OCI-LY7 (cell line): ENCODE data around the gene NRXN2. TPM values are rescaled to one million over a fixed set of nuclear protein-coding genes. Genes with fewer than 3 reads are reported as not detected.

Experiments
- BruUV-seq: library from RNA; stranded (reverse); fragments of 400-500 nt; replicated peaks from 2 replicates; lab custom pipeline; 2021; lab: Mats Ljungman, UMichigan
- CTCF ChIA-PET: fragments of 300-600 bp; sonication (Branson Sonifier 250); formaldehyde crosslinking; loops from one replicate; lab custom pipeline; 2022; ENCODE audit warnings: antibody characterized with exemption; ENCODE audit not compliant: unreplicated experiment; lab: Charles Lee
- POLR2A ChIA-PET: fragments of 300-600 bp; sonication (Branson Sonifier 250); formaldehyde crosslinking; loops from one replicate; lab custom pipeline; 2022; ENCODE audit warnings: antibody characterized with exemption; lab: Charles Lee
- DNase-seq: peaks from one replicate; pipeline ENCODE4 v3.0.0-alpha.2; 2015; ENCODE audit warnings: low spot score
- H2AFZ ChIP-seq: fragments of 200-600 bp; sonication (generic), shearing (Covaris generic); 2 replicates; pipeline ENCODE4 v1.6.1; 2014; ENCODE audit warnings: mild to moderate bottlenecking, antibody characterized with exemption, low read length, moderate library complexity
- H3K27ac ChIP-seq: fragments of 200-600 bp; sonication (generic); 2 replicates; pipeline ENCODE4 v1.5.1; 2014; ENCODE audit warnings: mixed run types, low read depth, mild to moderate bottlenecking, moderate library complexity, low read length, inconsistent platforms; ENCODE audit not compliant: poor library complexity, severe bottlenecking
- H3K36me3 ChIP-seq: fragments of 200-600 bp; sonication (generic); 2 replicates; pipeline ENCODE4 v1.6.1; 2014; ENCODE audit warnings: mild to moderate bottlenecking, antibody characterized with exemption, low read length, moderate library complexity, mixed read lengths; ENCODE audit not compliant: insufficient read depth
- H3K4me1 ChIP-seq: fragments of 200-600 bp; sonication (generic); 2 replicates; pipeline ENCODE4 v1.5.1; 2014; ENCODE audit warnings: mild to moderate bottlenecking, low read length; ENCODE audit not compliant: insufficient read depth, poor library complexity, severe bottlenecking
- H3K4me2 ChIP-seq: fragments of 200-600 bp; sonication (generic); 2 replicates; pipeline ENCODE4 v1.6.1; 2014; ENCODE audit warnings: mild to moderate bottlenecking, low read length
- H3K4me3 ChIP-seq: fragments of 200-600 bp; sonication (generic); 2 replicates; pipeline ENCODE4 v1.5.1; 2014; ENCODE audit warnings: mild to moderate bottlenecking, low read depth, low read length; ENCODE audit not compliant: poor library complexity, severe bottlenecking
- H3K79me2 ChIP-seq: fragments of 200-600 bp; sonication (generic); 2 replicates; pipeline ENCODE4 v1.6.1; 2016; ENCODE audit warnings: low read depth, mild to moderate bottlenecking, low read length, moderate library complexity, mixed read lengths; ENCODE audit not compliant: insufficient read depth
- H3K9me2 ChIP-seq: fragments of 200-600 bp; sonication (generic); 2 replicates; pipeline ENCODE4 v1.6.1; 2016; ENCODE audit warnings: mild to moderate bottlenecking, low read length, mixed read lengths; ENCODE audit not compliant: insufficient read depth
- H3K9me3 ChIP-seq: fragments of 200-600 bp; sonication (generic); 2 replicates; pipeline ENCODE4 v1.6.1; 2014; ENCODE audit warnings: mild to moderate bottlenecking, mixed run types, low read length, mixed read lengths
- H4K20me1 ChIP-seq: fragments of 200-600 bp; sonication (generic); 2 replicates; pipeline ENCODE4 v1.6.1; 2014; ENCODE audit warnings: mild to moderate bottlenecking, antibody characterized with exemption, low read length, moderate library complexity, mixed read lengths; ENCODE audit not compliant: insufficient read depth
- EZH2phosphoT487 ChIP-seq: fragments of 200-600 bp; sonication (generic); IDR thresholded peaks from 2 replicates; pipeline ENCODE4 v1.6.1; 2018; ENCODE audit warnings: low read depth, borderline replicate concordance, mild to moderate bottlenecking, mixed run types, antibody characterized with exemption, low read length, moderate library complexity, mixed read lengths
- intact Hi-C: fragments of 100-400 bp; cut with micrococcal nuclease; formaldehyde crosslinking; loops from one replicate; pipeline ENCODE4 v1.10.0; 2022; ENCODE audit not compliant: unreplicated experiment
- total RNA-seq, 2 experiments: library from RNA; depleted of rRNA in 1 of 2; stranded (reverse); fragments of >200 nt in 1 of 2; shearing (Covaris generic) in 1 of 2; gene quantifications; 2 replicates each; pipeline ENCODE4 v1.2.3, GENCODE V29; 2014 to 2022
- TF ChIP-seq, protein P1 (sequence below): fragments of 200-600 bp; sonication (generic); conservative IDR thresholded peaks from 2 replicates; pipeline ENCODE4 v1.5.1; 2014; ENCODE audit warnings: mild to moderate bottlenecking, antibody characterized with exemption, low read length, moderate library complexity, mixed read lengths

The NRXN2 gene
- total RNA-seq, 2 experiments from 2014 or later = 2.4 to 3.3 TPM

DNA sequence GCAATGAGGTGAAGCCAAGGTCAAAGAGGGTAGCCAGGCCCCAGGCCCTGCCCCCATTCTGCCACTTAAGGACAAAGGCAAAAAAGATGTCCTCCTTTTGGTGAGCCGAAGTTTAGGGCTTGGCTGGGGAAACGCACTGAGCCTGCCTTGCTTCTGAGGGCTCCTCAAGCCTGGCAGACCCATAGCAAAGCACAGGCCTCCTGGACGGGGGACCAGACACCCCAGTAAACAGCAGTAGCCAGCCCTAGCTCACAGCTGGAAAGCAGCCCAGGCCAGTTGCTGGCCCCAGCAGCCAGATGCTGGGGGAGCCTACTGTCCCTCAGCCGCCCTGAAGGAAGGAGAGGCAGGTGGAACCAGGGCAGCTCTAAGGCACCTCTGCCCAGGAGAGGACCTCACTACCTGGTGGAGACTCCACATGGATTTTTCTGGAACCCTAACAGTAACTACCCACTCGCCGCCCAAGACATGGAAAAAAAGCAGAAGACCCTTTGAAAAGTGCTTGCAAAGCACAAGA is 40.6 kb upstream of the NRXN2 start:
- no peak for TF ChIP-seq EZH2phosphoT487
- TF ChIP-seq, protein P1, sequence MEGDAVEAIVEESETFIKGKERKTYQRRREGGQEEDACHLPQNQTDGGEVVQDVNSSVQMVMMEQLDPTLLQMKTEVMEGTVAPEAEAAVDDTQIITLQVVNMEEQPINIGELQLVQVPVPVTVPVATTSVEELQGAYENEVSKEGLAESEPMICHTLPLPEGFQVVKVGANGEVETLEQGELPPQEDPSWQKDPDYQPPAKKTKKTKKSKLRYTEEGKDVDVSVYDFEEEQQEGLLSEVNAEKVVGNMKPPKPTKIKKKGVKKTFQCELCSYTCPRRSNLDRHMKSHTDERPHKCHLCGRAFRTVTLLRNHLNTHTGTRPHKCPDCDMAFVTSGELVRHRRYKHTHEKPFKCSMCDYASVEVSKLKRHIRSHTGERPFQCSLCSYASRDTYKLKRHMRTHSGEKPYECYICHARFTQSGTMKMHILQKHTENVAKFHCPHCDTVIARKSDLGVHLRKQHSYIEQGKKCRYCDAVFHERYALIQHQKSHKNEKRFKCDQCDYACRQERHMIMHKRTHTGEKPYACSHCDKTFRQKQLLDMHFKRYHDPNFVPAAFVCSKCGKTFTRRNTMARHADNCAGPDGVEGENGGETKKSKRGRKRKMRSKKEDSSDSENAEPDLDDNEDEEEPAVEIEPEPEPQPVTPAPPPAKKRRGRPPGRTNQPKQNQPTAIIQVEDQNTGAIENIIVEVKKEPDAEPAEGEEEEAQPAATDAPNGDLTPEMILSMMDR = no peak
- Histone ChIP-seq H3K4me1 (peaks cover 53% of the 10 kb centered on the region), H4K20me1 (peaks cover 22% of the 10 kb centered on the region), H3K9me2 (no peaks in the 10 kb centered on the region), H3K4me2 (peak overlapping the region; percentile 30; the same call in 1 of the 2 replicates), H3K9me3 (no peaks in the 10 kb centered on the region), H3K4me3 (no peak overlapping the region), H3K36me3 (peaks cover 67% of the 10 kb centered on the region), H2AFZ (no peak overlapping the region), H3K79me2 (peaks cover 20% of the 10 kb centered on the region; the same call in 1 of the 2 replicates), H3K27ac (peak overlapping the region; percentile 66)
- ChIA-PET CTCF (interaction anchor here (0.5 to 0.7 kb wide), 2 partner anchors 96 to 108 kb away, joined by 3 read pairs; no protein-coding TSS in a partner anchor), POLR2A (interaction anchor here (1.0 to 3.1 kb wide), 5 partner anchors 8 to 21 kb away, joined by 3 to 15 read pairs (median 9); partner anchors contain the start of gene SF1)
- no TSS peak for BruUV-seq
- DNase-seq = no peak
- intact Hi-C loops = loop anchor here (1.0 kb wide), 1 partner anchor 20 kb away; no protein-coding TSS in a partner anchor

DNA sequence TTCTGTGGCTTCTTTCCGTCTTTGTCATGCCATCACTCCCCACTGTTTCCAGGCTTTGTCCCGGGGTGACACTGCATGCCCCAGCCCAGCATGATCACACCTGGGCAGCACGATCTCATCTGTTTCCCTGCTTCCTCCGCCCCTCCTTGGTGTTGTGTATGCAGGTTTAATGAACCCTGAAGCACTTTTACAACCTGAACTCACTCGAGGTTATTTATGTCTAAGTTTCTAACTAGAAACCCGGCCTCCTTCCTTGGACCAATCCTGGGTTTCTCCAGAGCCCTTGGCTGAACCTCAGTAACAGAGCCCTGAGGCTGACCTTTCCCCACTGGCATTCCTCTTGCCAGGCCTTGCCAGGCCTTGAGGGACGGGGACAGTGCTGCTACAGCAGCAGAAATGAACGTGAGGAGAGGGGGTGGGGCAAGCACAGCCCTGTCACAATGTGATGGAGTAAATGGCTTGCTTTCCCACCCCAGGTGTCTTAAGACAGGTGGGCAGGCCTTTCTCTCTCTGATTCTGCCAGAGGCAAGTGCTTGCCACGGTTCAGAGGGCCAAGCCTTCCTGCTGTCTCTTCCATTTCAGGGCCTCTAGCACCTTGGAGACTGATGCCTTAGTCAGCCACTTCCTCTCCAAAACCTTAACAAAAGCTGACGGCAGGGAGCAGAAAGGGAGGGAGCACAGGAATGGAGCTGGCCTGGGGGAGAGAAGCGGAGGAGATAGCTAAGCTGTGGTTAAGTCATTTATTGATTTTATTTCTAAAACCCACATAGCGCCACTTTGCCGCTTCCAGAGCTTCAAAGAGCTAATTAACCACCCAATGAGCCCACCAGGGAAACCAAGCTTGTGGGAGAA is 39.9 kb upstream of the NRXN2 start:
- H4K20me1 ChIP-seq = peaks cover 18% of the 10 kb centered on the region
- no peaks in the 10 kb centered on the region for H3K9me2 ChIP-seq
- no peak overlapping the region for H3K4me3 ChIP-seq
- peaks cover 13% of the 10 kb centered on the region; the same call in 1 of the 2 replicates for H3K79me2 ChIP-seq
- no peaks in the 10 kb centered on the region for H3K9me3 ChIP-seq
- H3K4me2 ChIP-seq = peak overlapping the region; percentile 30; the same call in 1 of the 2 replicates
- TF ChIP-seq, protein P1 = no peak
- CTCF ChIA-PET = interaction anchor here (0.5 kb wide), 3 partner anchors 15 to 96 kb away, joined by 3 read pairs; partner anchors contain the start of gene SF1
- peak overlapping the region; percentile 66 for H3K27ac ChIP-seq
- peaks cover 60% of the 10 kb centered on the region for H3K36me3 ChIP-seq
- intact Hi-C loops = loop anchor here (1.0 kb wide), 1 partner anchor 20 kb away; no protein-coding TSS in a partner anchor
- H2AFZ ChIP-seq = no peak overlapping the region
- peak; percentile 77 for DNase-seq
- POLR2A ChIA-PET = interaction anchor here (1.7 to 3.1 kb wide), 4 partner anchors 9 to 16 kb away, joined by 8 to 15 read pairs (median 9); partner anchors contain the start of gene SF1
- BruUV-seq = no TSS peak
- peaks cover 49% of the 10 kb centered on the region for H3K4me1 ChIP-seq
